ENCODE results near the gene YARS2. TPM values are rescaled to one million over a fixed set of nuclear protein-coding genes. Genes with fewer than 3 reads are reported as not detected.

Gene YARS2
- polyA plus RNA-seq, 1 donor from 2014 or later, result 25.6 TPM

GRCh38 chr12:32801269-32801980 is 45.7 kb upstream of the YARS2 start:
- no peaks in the 10 kb centered on the region for H3K9me3 ChIP-seq (ENCODE audit: low read length)
- H3K4me2 ChIP-seq (ENCODE audit: low read length), result no peak overlapping the region
- no peaks in the 10 kb centered on the region for H3K36me3 ChIP-seq (ENCODE audit: insufficient read depth, low read length)
- H3K9me2 ChIP-seq (ENCODE audit: insufficient read depth, low read length), result no peaks in the 10 kb centered on the region
- H3K79me2 ChIP-seq (replicated peaks; ENCODE audit: insufficient read depth, low read length), result no peaks in the 10 kb centered on the region
- H3K27me3 ChIP-seq (ENCODE audit: insufficient read depth, low read depth, low read length), result no peaks in the 10 kb centered on the region
- no peak overlapping the region for H2AFZ ChIP-seq (ENCODE audit: low read depth, low read length)
- no peak overlapping the region for H3K9ac ChIP-seq (ENCODE audit: low read length)
- no peak for TF ChIP-seq POLR2AphosphoS5 (IDR thresholded peaks at IDR 0.05)
- TF ChIP-seq EP300 (conservative IDR thresholded peaks at IDR 0.05; ENCODE audit: poor library complexity, severe bottlenecking), result no peak
- TF ChIP-seq SMC3 (conservative IDR thresholded peaks at IDR 0.05; ENCODE audit: poor library complexity), result no peak
- no peak for TF ChIP-seq REST (IDR thresholded peaks at IDR 0.05; ENCODE audit: borderline replicate concordance)
- no peak overlapping the region for H3K27ac ChIP-seq (ENCODE audit: low read length)
- H3K4me3 ChIP-seq (ENCODE audit: low read length), result no peak overlapping the region
- no peaks in the 10 kb centered on the region for H4K20me1 ChIP-seq (ENCODE audit: insufficient read depth)
- no peaks in the 10 kb centered on the region for H3F3A ChIP-seq (ENCODE audit: insufficient read depth, low read length, poor library complexity, severe bottlenecking)

- Histone ChIP-seq H3K4me3 (ENCODE audit: low read length) (no peak overlapping the region), H3K9me3 (ENCODE audit: low read length) (no peaks in the 10 kb centered on the region), H4K20me1 (ENCODE audit: insufficient read depth) (no peaks in the 10 kb centered on the region), H3K79me2 (replicated peaks; ENCODE audit: insufficient read depth, low read length) (no peaks in the 10 kb centered on the region), H3K9me2 (ENCODE audit: insufficient read depth, low read length) (no peaks in the 10 kb centered on the region), H3K4me2 (ENCODE audit: low read length) (no peak overlapping the region), H3K27ac (ENCODE audit: low read length) (no peak overlapping the region), H3K36me3 (ENCODE audit: insufficient read depth, low read length) (no peaks in the 10 kb centered on the region), H3K9ac (ENCODE audit: low read length) (no peak overlapping the region), H3F3A (ENCODE audit: insufficient read depth, low read length, poor library complexity, severe bottlenecking) (no peaks in the 10 kb centered on the region), H2AFZ (ENCODE audit: low read depth, low read length) (no peak overlapping the region), H3K27me3 (ENCODE audit: insufficient read depth, low read depth, low read length) (no peaks in the 10 kb centered on the region)
- TF ChIP-seq TAF1 (IDR thresholded peaks at IDR 0.05; ENCODE audit: low read depth), result no peak
- no peak for TF ChIP-seq REST (IDR thresholded peaks at IDR 0.05; ENCODE audit: borderline replicate concordance)
- no peak for TF ChIP-seq SMC3 (conservative IDR thresholded peaks at IDR 0.05; ENCODE audit: poor library complexity)
- TF ChIP-seq EZH2 (IDR thresholded peaks at IDR 0.05; ENCODE audit: borderline replicate concordance, insufficient read depth, low read length, poor library complexity, severe bottlenecking), result no peak
- no peak for TF ChIP-seq POLR2AphosphoS5 (IDR thresholded peaks at IDR 0.05)
- no peak for TF ChIP-seq MXI1 (conservative IDR thresholded peaks at IDR 0.05; ENCODE audit: poor library complexity, severe bottlenecking)
- no peak for TF ChIP-seq EP300 (conservative IDR thresholded peaks at IDR 0.05; ENCODE audit: poor library complexity, severe bottlenecking)
- no peak for TF ChIP-seq RAD21 (conservative IDR thresholded peaks at IDR 0.05)
- TF ChIP-seq CTCF (IDR thresholded peaks at IDR 0.05; ENCODE audit: poor library complexity, severe bottlenecking), result no peak
Measured at GRCh38 chr12:32794281-32794680, 38.6 kb upstream of the YARS2 start.
